DMS153 (cell line): ENCODE measurements around the gene ZNF609.
"Not testable (repeated sequence)": the region's sequence is repeated elsewhere in the genome, so short reads cannot be mapped to it uniquely, and the experiment has no call there.

Experiments used
- DNase-seq: peaks from one replicate; lab custom pipeline; 2025; lab: John Stamatoyannopoulos, UW

The ZNF609 gene

DNA sequence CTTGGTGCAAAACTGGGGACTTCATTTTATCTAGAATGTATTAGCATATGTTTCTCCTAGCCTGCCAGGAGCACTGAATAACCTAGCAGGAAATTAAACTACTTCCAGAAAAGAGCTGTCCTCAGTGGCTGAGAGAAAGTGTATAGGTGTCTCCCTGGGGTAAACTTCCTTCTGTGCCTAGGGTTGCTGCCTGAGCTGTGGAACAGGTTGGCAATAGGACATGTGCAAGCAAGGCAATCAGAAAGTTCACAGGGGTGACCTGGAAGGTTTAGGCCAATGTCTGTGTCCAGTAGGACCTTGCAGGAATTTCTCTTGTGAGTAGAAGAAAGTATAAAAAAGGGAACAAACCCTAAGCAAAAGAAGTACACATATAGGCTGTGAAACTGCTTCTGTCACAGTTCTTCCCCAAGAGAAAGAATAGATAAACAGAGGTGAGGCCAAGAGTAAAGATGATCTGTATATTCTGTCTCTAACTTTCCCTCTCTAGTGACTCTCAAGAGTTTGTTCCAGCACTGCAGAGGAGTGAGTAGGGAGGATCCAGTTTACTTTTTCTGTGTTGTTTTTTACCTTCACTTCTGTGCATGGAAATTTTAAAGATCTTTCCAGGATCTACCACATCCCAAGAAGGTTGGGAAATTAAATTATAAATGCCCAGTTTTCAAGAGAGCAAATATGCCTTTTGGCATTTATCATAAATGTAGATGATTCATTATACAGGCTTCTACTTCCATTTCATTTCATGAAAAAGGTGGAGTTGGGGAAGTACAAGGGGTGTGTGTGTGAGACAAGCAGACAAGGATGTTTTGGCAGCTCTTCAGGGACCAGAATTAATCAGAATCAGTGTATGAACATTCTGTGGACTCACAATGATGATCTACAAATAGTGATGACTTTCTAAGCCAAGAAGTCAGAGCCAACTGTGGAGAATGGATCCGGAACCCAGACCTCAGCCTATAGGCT, 159.8 kb downstream of the ZNF609 start:
- DNase-seq: no peak

DNA sequence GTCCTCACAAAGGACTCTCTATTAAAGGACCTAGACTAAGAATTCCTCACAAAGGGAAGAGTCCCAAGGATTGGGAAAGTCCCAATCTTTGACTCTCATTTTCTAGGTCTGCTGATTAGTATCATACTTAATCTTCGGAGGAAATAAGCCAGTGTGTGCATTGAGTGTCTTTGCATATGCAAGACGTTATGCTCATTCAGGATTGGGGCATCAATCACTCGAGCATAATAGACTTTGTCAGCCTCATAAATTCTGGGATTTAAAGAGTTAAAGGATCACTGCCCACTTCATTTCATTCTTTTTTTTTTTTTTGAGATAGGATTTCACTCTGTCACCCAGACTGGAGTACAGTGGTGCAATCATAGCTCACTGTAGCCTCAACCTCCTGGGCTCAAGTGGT, 160.7 kb downstream of the ZNF609 start:
- no peak for DNase-seq

DNA sequence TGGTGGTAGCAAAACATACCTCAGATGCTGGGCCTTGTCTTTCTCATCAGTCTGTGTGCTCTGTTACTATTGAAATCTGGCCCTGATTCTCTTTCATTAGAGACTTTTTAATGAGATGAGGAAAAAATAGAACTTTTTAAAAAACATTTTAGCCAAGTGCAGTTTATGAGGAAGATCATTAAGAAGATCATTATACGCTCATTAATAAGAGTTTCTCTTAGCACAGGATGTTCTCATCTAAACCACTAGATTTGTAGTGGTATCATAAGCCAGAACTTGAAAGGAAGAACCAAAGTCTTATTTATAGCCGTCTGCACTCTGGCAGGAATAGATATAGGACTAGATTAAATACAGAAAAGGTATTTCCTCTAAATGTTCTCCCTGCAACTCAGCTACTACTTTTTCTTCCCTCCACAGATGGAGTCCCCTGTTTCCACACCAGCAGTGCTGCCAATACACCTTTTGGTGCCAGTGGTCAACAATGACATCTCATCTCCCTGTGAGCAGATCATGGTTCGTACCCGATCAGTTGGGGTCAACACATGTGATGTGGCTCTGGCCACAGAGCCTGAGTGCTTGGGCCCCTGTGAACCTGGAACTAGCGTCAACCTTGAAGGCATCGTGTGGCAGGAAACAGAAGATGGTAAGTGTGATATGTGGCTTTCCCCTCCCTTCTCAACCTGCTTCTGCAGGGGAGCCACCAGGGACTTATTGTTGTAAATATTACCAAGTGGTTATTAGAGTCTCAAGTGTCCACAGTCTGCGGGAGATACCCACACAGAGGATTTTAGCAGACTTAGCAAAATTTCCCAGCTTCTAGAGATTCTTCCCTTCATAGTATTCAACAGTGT, 162.3 kb downstream of the ZNF609 start:
- no peak for DNase-seq

DNA sequence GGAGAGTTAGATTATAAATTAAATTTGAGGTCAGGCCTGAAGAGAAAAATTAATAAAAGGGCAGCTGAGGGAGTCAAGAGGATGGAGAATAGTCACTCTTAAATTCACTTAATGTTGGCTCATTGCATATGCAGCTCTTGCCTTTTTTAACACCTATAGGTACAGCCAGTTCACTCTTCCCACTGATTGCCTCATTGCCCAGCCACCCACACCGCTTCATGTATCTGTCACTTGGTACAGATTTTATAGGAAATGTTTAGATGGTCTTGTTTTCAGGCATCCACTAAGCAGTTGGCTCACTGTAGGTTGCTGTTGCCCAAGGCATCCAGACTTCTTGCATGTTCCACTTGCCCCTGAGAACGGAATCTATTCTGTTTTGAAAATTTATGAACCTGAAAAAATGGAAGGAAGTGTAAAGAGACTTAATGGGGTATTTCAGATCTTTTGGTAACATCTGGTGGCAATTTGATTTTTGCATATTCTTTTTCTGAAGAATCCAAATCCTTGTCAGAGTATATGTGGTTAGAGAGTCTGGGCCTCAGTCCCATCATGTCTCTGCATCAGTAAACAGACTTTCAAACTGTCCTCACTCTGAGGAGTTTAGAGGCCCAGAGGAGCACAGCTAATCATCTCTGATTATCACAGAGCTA, 163.1 kb downstream of the ZNF609 start:
- no peak for DNase-seq

DNA sequence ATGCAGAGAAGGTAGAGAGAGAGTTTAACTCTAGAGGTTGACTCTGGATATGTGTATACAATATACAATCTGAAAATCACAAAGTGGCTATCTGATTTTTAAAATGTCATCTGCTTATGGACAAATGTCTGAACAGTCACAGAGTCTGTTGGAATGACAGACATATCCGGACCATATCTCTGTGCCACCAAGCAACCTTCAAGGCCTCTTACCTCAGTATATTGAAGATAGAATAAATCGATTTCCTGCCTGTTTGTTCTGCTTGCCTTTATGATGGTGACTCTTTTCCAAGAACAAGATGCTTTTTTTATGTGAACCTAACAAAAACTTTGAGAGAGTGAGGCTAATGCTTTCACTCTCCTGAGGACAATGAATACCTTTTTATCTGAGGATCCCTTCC, 163.9 kb downstream of the ZNF609 start:
- no peak for DNase-seq

DNA sequence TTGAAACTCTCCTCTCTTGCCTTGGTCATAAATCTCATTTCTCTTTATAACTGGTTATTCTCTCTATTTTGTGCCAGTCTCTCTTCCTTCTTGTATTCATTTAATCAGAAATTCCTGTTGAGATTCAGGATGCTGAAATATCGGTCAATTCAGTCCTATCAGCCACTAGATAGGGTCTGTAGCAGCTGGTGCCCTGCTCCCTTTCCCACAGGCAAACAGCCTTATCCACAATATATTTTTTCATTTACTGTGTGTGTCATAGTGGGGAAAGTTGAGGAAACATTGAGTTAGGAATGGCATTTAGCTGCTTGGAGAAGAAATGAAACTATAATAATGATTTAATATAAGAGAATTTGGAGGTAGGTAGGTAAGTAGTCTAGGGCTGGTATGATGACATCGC, 168.7 kb downstream of the ZNF609 start:
- DNase-seq: no peak

DNA sequence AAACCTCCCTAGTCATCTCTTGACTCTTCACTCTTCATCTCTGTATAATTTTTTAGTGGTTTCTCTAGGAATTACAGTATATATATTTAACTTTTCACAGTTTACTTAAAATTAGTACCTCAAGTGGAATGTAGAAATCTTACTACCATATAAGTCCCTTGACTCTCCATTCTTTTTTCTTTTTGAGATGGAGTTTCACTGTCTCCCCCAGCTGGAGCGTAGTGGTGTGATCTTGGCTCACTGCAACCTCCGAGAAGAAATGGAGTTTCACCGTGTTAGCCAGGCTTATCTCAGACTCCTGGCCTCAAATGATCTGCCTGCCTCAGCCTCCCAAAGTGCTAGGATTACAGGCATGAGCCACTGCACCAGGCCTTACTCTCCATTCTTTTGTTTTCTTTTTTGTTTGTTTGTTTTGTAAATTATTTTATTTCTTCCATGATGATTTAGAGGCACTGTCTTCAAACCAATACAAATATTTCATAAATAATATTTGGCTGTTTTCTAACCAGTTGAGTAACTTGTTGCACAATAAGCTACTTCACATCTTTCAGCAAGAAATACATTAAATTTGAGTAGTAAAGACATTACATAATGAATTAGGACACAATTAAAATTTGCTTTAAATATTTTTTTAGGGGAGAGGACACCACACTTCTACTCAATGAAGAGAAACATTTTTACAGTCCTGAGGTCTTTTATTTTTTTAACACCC, 170.2 kb downstream of the ZNF609 start:
- DNase-seq: no peak

DNA sequence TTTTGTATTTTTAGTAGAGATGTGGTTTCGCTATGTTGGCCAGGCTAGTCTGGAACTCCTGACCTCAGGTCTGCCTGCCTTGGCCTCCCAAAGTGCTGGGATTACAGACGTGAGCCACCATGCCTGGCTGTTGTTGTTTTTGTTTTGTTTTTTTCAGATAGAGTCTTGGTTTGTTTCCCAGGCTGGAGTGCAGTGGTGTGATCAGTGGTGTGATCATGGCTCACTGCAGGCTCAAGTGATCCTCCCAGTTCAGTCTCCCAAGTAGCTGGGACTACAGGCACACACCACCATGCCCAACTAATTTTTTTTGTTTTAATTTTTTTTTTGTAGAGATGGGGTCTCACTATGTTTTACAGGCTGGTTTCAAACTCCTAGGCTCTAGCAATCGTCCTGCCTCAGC, 172.3 kb downstream of the ZNF609 start:
- not testable (repeated sequence) for DNase-seq

DNA sequence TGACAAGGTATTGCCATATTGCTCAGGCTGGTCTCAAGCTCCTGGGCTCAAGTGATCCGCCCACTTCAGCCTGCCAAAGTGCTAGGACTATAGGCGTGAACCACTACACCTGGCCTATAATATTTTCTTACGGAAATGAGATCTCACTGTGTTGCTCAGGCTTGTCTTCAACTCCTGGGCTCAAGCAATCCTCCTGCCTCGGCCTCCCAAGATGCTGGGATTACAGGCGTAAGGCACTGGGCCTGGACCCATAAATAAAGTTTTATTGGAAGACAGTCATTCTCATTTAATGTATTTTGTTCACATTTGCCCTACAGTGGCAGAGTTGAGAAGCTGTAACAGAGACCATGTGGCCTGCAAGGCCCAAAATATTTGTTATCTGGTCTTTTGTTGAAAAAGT, 173.0 kb downstream of the ZNF609 start:
- DNase-seq: no peak

DNA sequence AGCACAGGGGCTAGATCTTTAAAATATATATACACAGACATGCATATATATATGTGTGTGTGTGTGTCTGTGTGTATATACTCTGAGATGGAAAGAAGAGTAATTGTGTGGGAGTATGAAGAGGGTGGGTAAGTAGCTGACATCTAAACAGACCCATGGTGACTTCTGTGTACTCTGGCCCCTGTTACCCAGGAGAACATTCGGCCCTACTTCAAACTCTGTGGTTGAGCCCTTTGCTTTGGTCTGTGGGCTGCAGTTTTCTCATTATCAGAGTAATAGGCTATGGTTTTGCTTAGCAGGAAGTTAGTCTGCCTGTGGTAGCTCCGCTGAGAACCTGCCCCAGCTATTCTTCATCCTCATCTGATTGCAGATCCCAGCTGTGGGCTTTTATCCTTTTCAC, 173.6 kb downstream of the ZNF609 start:
- no peak for DNase-seq

DNA sequence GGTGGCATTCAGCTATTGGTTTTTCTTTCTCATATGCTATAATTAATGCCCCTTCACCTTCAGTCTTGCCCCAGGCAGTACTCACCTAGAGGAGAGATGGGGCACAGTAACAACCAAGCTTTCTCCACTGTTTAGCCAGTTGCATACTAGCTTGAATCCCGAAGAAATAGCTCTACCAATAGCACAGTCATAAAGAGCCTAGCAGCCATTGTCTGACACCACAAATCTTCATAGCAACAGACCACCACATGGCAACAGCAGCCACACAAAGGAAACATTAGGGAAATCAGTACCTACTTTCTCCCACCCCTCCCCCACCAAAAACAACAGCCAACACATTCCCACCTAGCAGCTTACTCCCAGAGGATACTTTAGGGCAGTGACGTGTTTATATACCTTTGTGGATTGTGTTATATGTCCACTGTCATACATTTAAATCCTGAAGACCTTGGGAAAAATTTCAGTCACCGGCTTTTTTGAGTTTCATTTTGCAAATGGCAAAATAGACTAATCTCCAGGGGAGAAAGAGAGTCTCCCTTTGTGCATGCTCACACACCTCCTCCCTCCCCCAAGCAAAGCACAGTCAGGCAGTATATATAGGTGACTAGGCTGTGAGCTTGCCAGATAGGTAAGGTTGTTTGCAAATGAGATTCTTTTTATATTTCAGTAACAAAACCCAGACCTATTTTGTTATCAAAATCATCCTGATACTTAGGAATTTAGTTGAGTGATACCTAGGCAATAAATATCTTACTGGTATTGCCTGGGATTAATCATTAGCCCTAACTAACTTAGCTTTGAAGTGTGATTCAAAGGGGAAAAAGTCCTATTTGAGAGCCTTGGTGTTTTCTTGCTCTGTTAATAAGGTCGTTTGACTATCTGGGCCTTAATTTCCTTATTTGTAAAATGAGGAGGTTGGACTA, 174.5 kb downstream of the ZNF609 start:
- peak; percentile 17 for DNase-seq

DNA sequence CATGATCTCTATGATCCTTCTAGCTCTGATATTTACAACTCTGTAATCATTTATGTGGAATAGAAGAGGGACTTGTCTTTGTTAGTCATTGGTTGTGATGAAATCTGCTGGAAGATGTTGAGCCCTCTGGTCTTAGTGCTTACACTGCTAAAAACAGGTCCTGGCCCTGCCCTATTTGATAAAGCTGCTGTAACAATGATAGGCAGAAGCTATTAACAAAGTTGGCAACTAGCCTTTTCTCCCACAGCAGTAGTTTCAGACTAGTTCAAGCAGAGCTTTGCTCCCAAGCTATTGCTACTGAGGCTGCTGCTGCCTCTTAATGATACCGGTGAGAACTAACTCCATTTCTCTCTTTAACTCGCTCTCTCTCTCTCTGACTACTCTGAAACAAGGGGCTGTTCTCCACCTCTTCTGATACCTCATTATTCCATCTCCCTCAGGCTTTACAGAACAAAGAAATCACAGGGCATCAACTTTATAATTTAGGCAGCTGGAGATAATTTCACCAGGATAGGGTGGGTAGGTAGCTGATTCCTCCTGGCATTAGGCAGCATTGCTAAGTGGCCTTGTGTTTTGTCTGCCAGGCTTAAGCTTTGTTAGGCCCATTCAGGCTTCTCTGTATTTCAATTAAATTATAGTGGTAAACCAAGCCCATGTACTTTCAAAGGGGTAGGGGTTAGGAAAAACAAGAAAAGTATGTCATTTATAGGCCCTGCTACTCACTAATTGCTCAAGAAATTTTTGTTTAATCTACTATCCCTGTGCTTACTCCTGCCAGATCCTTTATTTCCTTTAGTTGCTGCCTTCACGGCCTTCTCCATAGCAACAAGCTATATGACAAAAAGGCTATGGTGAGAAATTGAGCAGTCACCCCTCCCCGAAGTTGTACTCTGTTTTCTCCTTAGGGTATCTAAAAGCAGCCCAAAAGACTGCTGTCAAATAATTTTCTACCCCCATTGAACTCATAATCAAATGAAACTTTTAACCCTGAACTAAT, 175.4 kb downstream of the ZNF609 start:
- DNase-seq: peak; percentile 1

DNA sequence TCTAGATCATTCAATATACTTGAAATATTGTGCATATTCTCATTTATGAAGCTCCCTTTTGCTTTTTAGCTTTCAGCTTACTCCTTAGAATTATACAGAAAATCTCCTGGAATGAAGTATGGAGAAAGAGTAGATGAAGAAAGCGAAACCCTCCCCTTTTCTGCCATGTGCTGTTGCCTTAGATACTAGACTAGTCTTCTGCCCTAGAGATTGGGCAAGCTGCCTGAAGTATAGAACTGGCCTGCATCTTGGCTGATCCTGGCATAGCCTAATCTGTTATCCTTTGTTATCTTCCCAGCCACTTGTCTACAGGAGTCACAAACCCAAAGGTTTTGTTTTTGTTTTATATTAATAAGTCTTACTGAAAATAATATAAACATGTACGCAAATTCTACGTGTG, 176.2 kb downstream of the ZNF609 start:
- DNase-seq: no peak

DNA sequence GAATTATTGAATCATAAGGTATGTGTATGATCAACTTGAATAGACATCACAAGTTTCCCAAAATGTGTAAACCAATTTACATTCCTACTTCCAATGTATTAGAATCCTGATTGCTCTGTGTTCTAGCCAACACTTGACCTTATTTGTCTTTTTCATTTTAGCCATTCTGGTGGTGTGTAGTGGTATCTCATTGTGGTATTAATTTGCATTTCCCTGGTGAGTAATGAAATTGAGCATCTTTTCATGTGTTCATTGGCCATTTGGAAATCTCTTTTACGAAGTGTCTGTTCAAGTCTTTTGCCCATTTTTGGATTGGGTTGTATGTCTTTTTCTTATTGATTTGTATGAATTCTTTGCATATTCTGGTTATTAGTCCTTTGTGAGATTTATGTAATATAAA, 177.0 kb downstream of the ZNF609 start:
- no peak for DNase-seq

DNA sequence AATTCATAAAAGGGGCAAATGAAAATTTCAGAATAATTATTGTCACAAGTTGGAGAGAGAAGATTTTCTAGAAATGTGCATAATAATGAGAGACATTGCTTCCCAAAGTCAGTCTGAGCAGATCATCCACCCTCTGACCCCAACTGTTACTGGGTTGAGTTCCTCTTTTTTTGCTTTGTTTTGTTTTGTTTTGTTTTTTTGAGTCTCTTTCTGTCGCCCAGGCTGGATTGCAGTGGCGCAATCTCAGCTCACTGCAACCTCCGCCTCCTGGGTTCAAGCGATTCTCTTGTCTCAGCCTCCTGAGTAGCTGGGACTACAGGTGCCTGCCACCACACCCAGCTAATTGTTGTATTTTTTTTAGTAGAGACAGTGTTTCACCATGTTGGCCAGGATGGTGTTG, 179.4 kb downstream of the ZNF609 start:
- not testable (repeated sequence) for DNase-seq

DNA sequence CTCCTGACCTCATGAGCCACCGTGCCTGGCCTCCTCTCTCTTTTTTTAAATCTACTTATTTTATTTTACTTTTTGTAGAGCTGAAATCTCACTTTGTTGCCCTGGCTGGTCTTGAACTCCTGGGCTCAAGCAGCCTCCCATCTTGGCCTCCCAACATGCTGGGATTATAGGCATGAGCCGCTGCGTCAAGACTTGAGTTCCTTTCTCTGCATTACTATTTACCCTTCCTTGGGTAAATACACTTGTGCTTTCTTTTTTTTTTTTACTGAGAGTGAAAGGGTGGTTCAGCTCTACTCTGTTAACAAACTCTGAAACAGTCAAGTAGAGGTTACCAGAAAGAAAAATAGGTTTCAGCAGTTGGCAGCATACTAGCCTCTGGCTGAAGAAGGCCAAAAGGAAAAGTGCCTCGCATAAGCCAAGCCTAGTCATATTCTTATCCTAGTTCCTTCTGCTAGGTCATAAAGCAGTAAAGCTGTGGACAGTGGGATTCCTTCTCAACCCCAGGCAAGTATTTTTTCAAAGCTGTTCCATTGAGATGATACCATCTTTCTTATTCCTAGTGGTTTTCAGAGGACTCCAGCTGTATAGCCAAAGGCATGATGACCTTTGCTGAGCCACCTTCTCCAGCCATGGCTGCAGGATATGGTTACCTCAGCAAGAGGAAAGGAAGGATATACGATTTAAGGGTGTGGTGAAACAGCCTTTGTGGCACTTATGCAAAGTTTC, 179.9 kb downstream of the ZNF609 start:
- DNase-seq: no peak

DNA sequence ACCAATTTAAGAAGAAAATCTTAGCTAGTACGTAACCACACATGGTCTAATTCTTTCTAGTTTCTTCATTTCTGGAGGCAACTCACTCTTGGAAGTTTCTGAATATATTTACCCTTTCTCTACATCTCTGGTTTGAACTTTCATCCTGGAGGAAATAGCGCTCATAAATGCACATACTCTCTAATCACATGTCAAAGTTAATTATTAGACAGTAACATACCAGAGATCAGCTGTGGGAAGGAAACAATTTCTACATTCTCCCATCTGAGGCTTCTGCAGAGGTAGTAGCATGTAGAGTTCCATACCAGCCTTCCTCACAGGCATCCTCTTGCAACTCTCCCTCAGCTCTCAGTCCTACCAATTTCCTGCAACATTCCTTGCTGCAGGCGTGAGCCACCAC, 182.5 kb downstream of the ZNF609 start:
- DNase-seq: no peak

DNA sequence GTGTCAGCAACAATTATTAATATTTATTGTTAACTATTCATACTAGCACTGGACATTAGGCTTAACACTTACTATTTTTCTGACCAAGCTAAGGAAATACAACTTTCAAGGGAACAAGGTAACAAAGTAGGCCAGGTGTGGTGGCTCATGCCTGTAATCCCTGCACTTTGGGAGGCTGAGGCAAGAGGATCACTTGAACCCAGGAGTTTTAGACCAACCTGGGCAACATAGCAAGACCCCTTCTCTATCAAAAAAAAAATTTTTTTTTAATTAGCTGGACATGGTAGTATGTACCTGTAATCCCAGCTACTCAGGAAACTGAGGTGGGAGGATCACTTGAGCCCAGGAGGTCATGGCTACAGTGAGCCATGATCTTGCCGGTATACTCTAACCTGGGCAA, 183.3 kb downstream of the ZNF609 start:
- DNase-seq: no peak

DNA sequence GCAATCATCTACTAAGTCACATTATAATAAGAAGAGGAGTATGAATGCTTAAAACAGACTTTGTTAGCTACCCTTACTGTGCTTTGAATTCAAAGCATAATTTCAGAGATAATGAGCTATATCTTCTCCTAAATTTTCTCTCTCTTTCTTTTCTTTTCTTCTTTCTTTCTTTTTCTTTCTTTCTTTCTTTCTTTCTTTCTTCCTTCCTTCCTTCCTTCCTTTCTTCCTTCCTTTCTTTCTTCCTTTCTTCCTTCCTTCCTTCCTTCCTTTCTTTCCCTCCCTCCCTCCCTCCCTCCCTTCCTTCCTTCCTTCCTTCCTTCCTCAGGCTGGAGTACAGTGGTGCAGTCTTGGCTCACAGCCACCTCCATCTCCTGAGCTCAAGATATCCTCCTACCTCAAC, 184.4 kb downstream of the ZNF609 start:
- not testable (repeated sequence) for DNase-seq
